SHP77 treated with DMSO at 0.1 percent for 48 hours (cell line): ENCODE data around the gene ERH.
"Not testable (repeated sequence)": the region's sequence is repeated elsewhere in the genome, so short reads cannot be mapped to it uniquely, and the experiment has no call there.

Experiments used
- DNase-seq: peaks from one replicate; lab custom pipeline; 2025; lab: John Stamatoyannopoulos, UW

Gene ERH

DNA sequence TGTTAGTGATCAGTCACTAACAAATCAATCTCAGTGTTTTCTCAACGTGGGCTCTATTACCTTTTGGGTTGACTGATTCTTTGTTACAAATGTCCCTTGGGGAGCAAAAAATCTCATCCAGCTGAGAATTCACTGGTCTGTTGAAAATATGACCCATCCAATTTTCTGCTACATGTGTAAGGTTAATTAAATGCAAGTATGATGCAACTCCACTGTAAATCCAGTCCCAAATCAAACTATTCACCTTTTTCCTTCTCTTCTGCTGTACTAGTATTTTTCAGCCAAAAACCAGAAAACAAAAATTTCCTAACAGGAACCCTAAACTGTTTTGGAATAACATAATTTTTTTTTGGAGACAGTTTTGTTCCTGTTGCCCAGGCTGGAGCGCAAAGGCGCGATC lies 2.2 kb downstream of the ERH start:
- no peak for DNase-seq

DNA sequence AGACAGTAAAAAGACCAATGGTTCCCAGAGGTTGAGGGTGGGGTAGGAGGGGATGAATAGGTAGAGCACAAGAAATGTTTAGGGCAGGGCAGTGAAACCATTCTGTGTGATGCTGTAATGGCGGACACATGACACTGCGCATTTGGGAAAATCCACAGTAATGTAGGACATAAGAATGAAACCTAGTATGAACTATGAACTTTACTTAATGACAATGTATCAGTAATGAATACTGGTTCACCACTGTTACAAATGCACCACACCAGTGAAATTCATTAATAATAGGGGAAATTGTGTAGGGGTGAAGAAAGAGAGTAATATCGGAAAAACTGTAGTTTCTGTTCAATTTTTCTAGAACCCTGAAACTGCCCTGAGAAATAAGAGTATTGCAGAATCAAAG lies 5.6 kb downstream of the ERH start:
- DNase-seq: no peak

DNA sequence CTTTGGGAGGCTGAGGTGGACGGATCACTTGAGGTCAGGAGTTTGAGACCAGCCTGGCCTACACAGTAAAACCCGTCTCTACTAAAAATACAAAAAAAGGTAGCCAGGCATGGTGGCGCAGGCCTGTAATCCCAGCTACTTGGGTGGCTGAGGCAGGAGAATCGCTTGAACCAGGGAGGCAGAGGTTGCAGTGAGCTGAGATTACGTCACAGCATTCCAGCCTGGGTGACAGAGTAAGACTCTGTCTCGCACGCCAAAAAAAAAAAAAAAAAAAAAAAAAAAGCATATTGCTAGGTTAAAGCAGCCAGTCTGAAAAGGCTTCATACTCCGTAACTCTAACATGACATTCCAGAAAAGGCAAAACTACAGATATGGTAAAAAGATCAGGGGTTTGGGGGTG lies 6.7 kb downstream of the ERH start:
- not testable (repeated sequence) for DNase-seq

- DNase-seq: no peak
These were observed 10.8 kb downstream of the ERH start for GRCh38 chr14:69387311-69387710.

DNA sequence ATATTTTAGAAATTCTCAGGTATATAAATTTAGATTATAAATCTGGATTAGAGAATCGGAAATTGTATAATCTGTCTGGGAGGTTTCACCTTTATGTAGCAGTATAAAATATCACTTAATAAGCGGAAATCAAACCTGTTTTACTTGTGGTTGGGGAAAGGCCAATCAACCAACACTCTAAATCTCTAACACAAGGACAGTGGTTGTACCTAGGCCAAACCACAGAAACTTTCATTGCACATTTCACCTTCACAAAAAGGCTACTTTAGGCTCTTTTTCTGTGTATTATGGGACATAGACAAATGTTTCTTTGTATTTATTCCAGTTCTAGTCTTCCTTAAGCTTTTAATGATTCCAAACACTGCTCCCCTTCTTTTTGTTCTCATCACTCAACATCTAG lies 19.8 kb downstream of the ERH start:
- DNase-seq: no peak

DNA sequence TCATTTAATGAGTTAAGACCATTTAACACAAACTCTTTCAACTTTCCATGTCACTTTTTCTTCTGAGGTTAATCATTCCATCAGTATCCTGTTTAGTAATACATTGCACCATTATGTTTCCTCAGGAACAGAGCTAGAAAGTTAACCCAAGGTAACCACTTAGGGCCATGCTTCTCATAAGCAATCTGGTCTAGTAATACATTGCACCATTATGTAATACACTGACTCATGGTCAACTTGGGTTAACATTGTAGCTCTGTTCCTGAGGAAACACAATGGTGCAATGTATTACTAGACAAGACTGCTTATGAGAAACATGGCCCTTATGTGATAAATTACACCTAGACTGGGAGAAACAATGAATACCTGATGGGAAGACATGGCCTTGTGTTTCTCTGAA lies 21.7 kb downstream of the ERH start:
- DNase-seq: no peak

GRCh38 chr14:69375722-69376121 lies 22.4 kb downstream of the ERH start:
- no peak for DNase-seq

GRCh38 chr14:69375182-69375581 lies 22.9 kb downstream of the ERH start:
- no peak for DNase-seq

GRCh38 chr14:69374235-69374634 lies 23.9 kb downstream of the ERH start:
- DNase-seq: no peak

DNA sequence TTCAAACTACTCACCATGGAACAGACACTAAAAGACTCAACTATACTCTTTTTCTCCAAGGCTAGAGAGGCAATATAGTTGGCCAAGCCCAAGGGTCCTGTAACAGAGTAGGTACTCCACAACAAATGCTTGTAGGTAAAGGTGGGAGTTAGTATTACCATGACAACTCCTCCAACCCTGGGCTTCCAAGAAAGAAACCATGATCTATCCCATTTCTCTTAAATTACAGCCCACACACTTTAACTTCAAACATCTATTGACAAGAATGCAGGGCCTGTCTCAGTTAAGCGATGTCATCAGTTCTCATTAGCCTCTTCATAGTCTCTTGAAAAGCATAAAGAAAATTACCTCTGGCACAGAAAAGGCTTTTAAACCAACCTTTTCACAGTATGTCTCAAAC lies 25.0 kb downstream of the ERH start:
- DNase-seq: no peak

- DNase-seq: no peak
These were observed 26.0 kb downstream of the ERH start for GRCh38 chr14:69372146-69372545.

- no peak for DNase-seq
These were observed 28.0 kb downstream of the ERH start for GRCh38 chr14:69370061-69370460.

DNA sequence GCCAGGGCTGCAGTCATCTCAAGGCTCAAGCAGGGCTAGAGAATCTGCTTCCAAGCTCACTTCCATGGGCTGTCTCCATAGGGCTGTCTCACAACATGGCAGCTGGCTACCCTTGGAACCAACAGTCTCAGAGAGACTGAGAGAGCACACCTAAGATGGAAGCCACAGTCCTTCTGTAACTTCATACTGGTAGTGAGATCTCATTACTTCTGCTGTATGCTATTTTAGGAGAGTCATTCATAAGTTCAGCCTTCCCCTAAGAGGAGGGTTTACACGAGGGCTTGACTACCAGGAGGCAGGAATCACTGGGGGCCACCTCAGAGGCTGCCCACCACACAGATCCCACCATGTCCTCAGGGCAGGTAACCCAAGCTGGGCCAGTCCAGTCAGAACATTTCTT lies 29.7 kb downstream of the ERH start:
- DNase-seq: no peak

GRCh38 chr14:69366761-69367160 lies 31.3 kb downstream of the ERH start:
- DNase-seq: no peak

DNA sequence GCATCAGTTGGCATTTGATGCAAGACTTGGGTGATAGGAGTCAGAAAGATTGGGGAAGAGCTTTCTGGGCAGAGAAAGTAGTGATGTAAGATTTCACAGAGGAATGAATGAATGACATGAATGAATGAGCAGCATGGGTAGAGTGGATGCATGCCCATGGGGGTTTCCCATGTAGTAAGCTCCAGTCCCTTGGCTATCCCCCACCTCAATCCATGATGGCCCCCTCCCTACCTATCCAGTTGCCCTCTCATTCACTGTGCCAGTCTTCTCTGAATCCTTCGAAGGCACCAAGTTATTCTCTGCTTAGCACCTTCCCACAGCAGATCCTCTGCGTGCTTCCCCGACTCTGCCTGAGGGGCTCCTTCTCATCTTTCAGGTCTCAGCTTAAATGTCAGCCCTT lies 32.0 kb downstream of the ERH start:
- DNase-seq: no peak

GRCh38 chr14:69364378-69364777 lies 33.7 kb downstream of the ERH start:
- no peak for DNase-seq

- no peak for DNase-seq
These were observed 34.1 kb downstream of the ERH start for GRCh38 chr14:69363964-69364363.

- DNase-seq: no peak
These were observed 35.0 kb downstream of the ERH start for GRCh38 chr14:69363055-69363454.

- no peak for DNase-seq
These were observed 37.5 kb downstream of the ERH start for GRCh38 chr14:69360438-69361108.

- no peak for DNase-seq
These were observed 39.1 kb downstream of the ERH start for GRCh38 chr14:69358966-69359365.

DNA sequence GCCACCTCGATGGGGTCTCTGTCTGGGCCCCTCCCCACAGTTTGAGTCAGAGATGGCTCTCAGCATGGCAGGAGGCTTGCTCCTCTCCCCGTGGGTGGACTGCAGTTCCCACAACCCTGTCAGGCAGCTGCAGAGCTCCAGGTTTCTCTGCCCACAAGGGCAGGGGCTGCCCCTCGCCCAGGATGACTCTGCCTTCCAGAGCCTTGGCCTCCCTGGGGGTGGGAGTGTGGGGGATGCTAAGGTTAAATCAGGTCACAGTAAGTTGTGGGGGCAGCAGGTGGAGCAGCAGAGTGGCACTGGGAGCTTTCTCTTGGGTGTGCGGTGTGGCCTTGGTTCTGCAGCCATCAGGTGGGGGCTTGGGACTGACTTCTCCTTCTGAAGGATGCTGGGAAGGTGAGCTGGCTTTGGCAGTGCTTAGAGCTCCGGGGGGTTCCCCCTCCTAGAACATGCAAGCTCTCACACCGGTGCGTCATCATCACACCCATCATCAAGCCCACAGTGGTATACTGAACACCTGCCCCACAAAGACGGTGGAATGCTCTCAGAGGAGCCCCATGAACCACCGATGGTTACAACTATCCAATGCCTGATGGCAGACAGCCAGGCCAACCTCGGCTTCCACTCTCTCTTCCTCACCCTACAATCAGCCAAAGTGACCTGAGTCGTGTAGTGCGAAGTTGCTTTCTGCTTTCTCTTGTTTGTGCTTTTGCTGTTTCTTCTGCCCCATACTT lies 39.7 kb downstream of the ERH start:
- no peak for DNase-seq

GRCh38 chr14:69357544-69358200 lies 40.4 kb downstream of the ERH start:
- no peak for DNase-seq

DNA sequence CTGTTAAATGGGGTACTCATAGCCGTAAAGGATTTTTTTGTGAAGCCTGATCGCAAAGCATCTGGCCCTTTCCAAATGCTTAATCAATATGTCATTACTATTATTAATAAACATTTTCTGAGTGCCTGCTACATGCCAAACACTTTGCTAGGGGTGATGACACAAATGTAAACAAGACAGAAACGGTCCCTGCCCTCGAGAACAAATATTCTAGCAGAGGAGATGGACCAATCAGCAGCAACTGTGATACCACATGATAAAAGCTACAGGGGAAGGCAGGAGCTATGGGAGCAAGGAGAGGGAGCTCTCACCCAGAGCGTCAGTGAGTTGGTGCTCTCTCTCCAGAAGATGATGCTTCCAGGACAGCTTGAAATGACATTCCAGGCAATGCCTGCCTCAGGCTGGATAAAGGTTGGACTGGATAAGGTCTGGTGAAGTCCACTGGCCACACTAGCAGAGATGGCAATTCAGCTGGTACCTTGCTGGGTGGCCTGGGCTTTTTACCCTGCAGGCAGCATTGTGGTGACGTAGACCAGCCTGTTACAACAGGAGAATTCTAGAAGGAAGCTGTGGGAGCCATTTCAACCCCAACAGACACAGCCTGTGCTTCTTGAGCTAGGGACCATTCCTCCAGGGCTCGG lies 41.1 kb downstream of the ERH start:
- DNase-seq: no peak
